ENCODE measurements around the gene LHFPL6.

Gene LHFPL6

GRCh38 chr13:39556866-39557265 lies 46.1 kb downstream of the LHFPL6 start:
- no peak for TF ChIP-seq ZNF274 (IDR thresholded peaks at IDR 0.05; ENCODE audit: low read depth, low read length)
- H3K4me3 ChIP-seq (ENCODE audit: low read length): no peak overlapping the region

GRCh38 chr13:39554371-39554770 lies 48.6 kb downstream of the LHFPL6 start:
- H3K4me3 ChIP-seq (ENCODE audit: low read length): no peak overlapping the region
- no peak for TF ChIP-seq ZNF274 (IDR thresholded peaks at IDR 0.05; ENCODE audit: low read depth, low read length)

GRCh38 chr13:39552246-39552645 lies 50.7 kb downstream of the LHFPL6 start:
- no peak for TF ChIP-seq ZNF274 (IDR thresholded peaks at IDR 0.05; ENCODE audit: low read depth, low read length)
- H3K4me3 ChIP-seq (ENCODE audit: low read length): no peak overlapping the region

GRCh38 chr13:39550931-39551330 lies 52.1 kb downstream of the LHFPL6 start:
- no peak overlapping the region for H3K4me3 ChIP-seq (ENCODE audit: low read length)
- no peak for TF ChIP-seq ZNF274 (IDR thresholded peaks at IDR 0.05; ENCODE audit: low read depth, low read length)

GRCh38 chr13:39547108-39547507 lies 55.9 kb downstream of the LHFPL6 start:
- no peak overlapping the region for H3K4me3 ChIP-seq (ENCODE audit: low read length)
- no peak for TF ChIP-seq ZNF274 (IDR thresholded peaks at IDR 0.05; ENCODE audit: low read depth, low read length)

GRCh38 chr13:39542361-39542760 lies 60.6 kb downstream of the LHFPL6 start:
- TF ChIP-seq ZNF274 (IDR thresholded peaks at IDR 0.05; ENCODE audit: low read depth, low read length): no peak

GRCh38 chr13:39540929-39541605 lies 61.9 kb downstream of the LHFPL6 start:
- no peak for TF ChIP-seq ZNF274 (IDR thresholded peaks at IDR 0.05; ENCODE audit: low read depth, low read length)
- no peak overlapping the region for H3K4me3 ChIP-seq (ENCODE audit: low read length)

More at GRCh38 chr13:39542361-39542760, 60.6 kb downstream of the LHFPL6 start:
- H3K4me3 ChIP-seq (ENCODE audit: low read length): no peak overlapping the region

- no peak overlapping the region for H3K4me3 ChIP-seq (ENCODE audit: low read length)
- TF ChIP-seq ZNF274 (IDR thresholded peaks at IDR 0.05; ENCODE audit: low read depth, low read length): no peak
Measured at GRCh38 chr13:39538816-39539790, 63.9 kb downstream of the LHFPL6 start.

GRCh38 chr13:39536906-39537305 lies 66.1 kb downstream of the LHFPL6 start:
- no peak overlapping the region for H3K4me3 ChIP-seq (ENCODE audit: low read length)
- no peak for TF ChIP-seq ZNF274 (IDR thresholded peaks at IDR 0.05; ENCODE audit: low read depth, low read length)

GRCh38 chr13:39536274-39536673 lies 66.7 kb downstream of the LHFPL6 start:
- no peak for TF ChIP-seq ZNF274 (IDR thresholded peaks at IDR 0.05; ENCODE audit: low read depth, low read length)
- H3K4me3 ChIP-seq (ENCODE audit: low read length): no peak overlapping the region

GRCh38 chr13:39533651-39534150 lies 69.3 kb downstream of the LHFPL6 start:
- H3K4me3 ChIP-seq (ENCODE audit: low read length): no peak overlapping the region
- TF ChIP-seq ZNF274 (IDR thresholded peaks at IDR 0.05; ENCODE audit: low read depth, low read length): no peak

GRCh38 chr13:39531646-39532045 lies 71.3 kb downstream of the LHFPL6 start:
- TF ChIP-seq ZNF274 (IDR thresholded peaks at IDR 0.05; ENCODE audit: low read depth, low read length): no peak
- no peak overlapping the region for H3K4me3 ChIP-seq (ENCODE audit: low read length)

- TF ChIP-seq ZNF274 (IDR thresholded peaks at IDR 0.05; ENCODE audit: low read depth, low read length): no peak
- H3K4me3 ChIP-seq (ENCODE audit: low read length): no peak overlapping the region
Measured at GRCh38 chr13:39530916-39531315, 72.1 kb downstream of the LHFPL6 start.

GRCh38 chr13:39528661-39528980 lies 74.4 kb downstream of the LHFPL6 start:
- H3K4me3 ChIP-seq (ENCODE audit: low read length): no peak overlapping the region
- TF ChIP-seq ZNF274 (IDR thresholded peaks at IDR 0.05; ENCODE audit: low read depth, low read length): no peak

Measured in GM08714 (cell line).